GM12878 (cell line): ENCODE data around the gene NID1.

Source experiments
- ATF7 ChIP-seq: fragments of 450-650 bp; IDR thresholded peaks from 2 replicates; pipeline ENCODE4 v1.6.1; 2016; ENCODE audit warnings: low read depth, mild to moderate bottlenecking
- EP300 ChIP-seq, 2 experiments: fragments of 150-350 bp in 1 of 2; IDR thresholded peaks; 2 replicates each; pipeline ENCODE4 v1.6.1; 2011 to 2012; ENCODE audit warnings: low read depth in 2 of 2, low read length in 2 of 2, borderline replicate concordance in 1 of 2, improper control_type of control experiment in 1 of 2, inconsistent platforms in 1 of 2; ENCODE audit not compliant: control insufficient read depth in 1 of 2
- ESRRA ChIP-seq: IDR thresholded peaks from 2 replicates; pipeline ENCODE4 v1.6.1; 2012; ENCODE audit warnings: mild to moderate bottlenecking, low read length, improper control_type of control experiment
- HDAC2 ChIP-seq: fragments of 200-600 bp; sonication (generic); IDR thresholded peaks from 2 replicates; pipeline ENCODE4 v1.6.1; 2017
- MTA2 ChIP-seq: fragments of 450-650 bp; IDR thresholded peaks from 2 replicates; pipeline ENCODE4 v1.6.1; 2016; ENCODE audit warnings: low read depth, mild to moderate bottlenecking, moderate library complexity
- MYC ChIP-seq: IDR thresholded peaks from 2 replicates; pipeline ENCODE4 v1.6.1; 2011; ENCODE audit warnings: mild to moderate bottlenecking, low read length, moderate library complexity, inconsistent platforms; ENCODE audit not compliant: insufficient read depth, insufficient replicate concordance, insufficient read length, severe bottlenecking
- RFX5 ChIP-seq: IDR thresholded peaks from 2 replicates; pipeline ENCODE4 v1.6.1; 2011; ENCODE audit warnings: low read depth, low read length, improper control_type of control experiment
- TF ChIP-seq, protein P1 (sequence below), 3 experiments: IDR thresholded peaks in 2 of 3; conservative IDR thresholded peaks in 1 of 3; 2 replicates each; pipeline ENCODE4 v1.5.1; 2011; ENCODE audit warnings: low read depth in 3 of 3, low read length in 3 of 3, mild to moderate bottlenecking in 3 of 3, control low read depth in 2 of 3, moderate library complexity in 2 of 3, inconsistent platforms in 1 of 3, mixed read lengths in 1 of 3; ENCODE audit not compliant: control insufficient read depth in 2 of 3, insufficient read depth in 1 of 3; ENCODE audit errors: extremely low read depth in 1 of 3
- TF ChIP-seq, protein P2 (sequence below): IDR thresholded peaks from 2 replicates; pipeline ENCODE4 v1.6.1; 2012; ENCODE audit warnings: low read depth, low read length, improper control_type of control experiment

DNA sequence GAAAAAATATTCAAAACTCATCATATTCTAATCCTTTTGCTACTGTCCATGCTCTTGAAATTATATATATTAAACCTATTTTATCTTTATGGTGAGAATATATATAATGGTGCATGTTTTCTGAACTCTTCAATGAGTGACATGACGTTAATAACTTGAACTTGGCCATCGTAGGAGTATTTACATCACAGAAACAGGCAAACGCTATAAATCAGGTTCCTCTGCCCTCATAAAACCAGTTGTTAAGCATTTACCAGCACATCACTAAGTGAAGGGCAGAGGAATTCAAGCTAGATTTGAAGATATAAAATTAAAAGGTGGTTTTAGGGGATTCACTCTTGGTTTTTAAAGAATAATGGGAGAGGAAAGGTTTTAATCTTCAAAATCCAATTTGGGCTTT is 20.5 kb downstream of the NID1 start:
- TF ChIP-seq MYC (no peak), ESRRA (no peak), EP300 (IDR thresholded peaks at IDR 0.05; ENCODE audit: borderline replicate concordance in 1 of 2, control insufficient read depth in 1 of 2, low read depth in 2 of 2, low read length in 2 of 2) (no peak), RFX5 (no peak), ATF7 (no peak), HDAC2 (no peak), MTA2 (no peak)
- TF ChIP-seq, protein P1, sequence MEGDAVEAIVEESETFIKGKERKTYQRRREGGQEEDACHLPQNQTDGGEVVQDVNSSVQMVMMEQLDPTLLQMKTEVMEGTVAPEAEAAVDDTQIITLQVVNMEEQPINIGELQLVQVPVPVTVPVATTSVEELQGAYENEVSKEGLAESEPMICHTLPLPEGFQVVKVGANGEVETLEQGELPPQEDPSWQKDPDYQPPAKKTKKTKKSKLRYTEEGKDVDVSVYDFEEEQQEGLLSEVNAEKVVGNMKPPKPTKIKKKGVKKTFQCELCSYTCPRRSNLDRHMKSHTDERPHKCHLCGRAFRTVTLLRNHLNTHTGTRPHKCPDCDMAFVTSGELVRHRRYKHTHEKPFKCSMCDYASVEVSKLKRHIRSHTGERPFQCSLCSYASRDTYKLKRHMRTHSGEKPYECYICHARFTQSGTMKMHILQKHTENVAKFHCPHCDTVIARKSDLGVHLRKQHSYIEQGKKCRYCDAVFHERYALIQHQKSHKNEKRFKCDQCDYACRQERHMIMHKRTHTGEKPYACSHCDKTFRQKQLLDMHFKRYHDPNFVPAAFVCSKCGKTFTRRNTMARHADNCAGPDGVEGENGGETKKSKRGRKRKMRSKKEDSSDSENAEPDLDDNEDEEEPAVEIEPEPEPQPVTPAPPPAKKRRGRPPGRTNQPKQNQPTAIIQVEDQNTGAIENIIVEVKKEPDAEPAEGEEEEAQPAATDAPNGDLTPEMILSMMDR (IDR thresholded peaks at IDR 0.05 in 2 of 3, conservative IDR thresholded peaks at IDR 0.05 in 1 of 3; ENCODE audit: control insufficient read depth in 2 of 3, extremely low read depth in 1 of 3, insufficient read depth in 1 of 3, low read depth in 3 of 3, low read length in 3 of 3): no peak
- TF ChIP-seq, protein P2, sequence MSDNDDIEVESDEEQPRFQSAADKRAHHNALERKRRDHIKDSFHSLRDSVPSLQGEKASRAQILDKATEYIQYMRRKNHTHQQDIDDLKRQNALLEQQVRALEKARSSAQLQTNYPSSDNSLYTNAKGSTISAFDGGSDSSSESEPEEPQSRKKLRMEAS: no peak
